Measurements from ENCODE around the gene HYDIN. TPM values are rescaled to one million over a fixed set of nuclear protein-coding genes. Genes with fewer than 3 reads are reported as not detected.

HYDIN gene
- not detected for total RNA-seq

DNA sequence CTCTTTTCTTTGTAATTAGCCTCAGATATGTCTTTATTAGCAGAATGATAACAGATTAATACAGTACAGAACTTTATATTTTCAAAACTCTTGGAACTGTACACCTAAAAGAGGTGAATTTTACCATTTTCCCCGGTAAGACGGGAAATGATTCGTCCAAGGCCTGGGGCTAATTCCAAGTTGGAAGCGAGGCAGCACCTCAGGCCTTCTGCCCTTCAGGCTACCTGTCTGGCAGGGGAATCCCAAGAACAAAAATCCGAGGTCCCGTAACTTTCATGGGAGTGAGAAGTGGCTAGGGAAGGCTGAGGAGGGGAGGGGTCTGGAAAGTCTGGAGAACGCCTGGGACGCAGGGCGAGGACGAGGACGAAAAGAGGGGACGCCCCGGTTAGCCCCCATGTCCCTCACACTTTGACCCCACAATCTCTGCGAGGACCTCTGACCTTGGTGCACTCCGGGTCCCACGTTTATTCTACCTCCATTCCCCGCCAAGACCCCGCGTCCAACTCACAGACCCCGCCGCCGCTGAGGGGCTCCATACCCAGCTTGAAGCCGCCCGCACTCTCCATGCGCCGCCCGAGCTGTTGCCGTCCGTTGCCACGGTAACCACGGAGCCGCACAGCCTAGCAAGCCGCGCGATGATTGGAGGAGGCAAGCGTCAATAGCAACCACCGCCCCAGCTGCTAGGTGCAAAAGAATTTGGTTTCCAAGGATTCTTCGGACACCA, at the start of gene HYDIN:
HYDIN (minus strand) TSS at position 601 of the 724 bp plus-strand sequence. CDS start 43,827 bp downstream, outside the sequence.
- DNase-seq: no peak
- Mint-ChIP-seq H3K27me3 (peaks cover 10% of the 10 kb centered on the region), H3K9me3 (peaks cover 16% of the 10 kb centered on the region), H3K27ac (no peak within 1 kb of the TSS), H3K4me3 (no peak within 1 kb of the TSS), H3K36me3 (ENCODE audit: low read depth) (no peaks in the 10 kb centered on the region), H3K4me1 (no peaks in the 10 kb centered on the region)
- ChIA-PET CTCF (no interaction called here), POLR2A (no interaction called here)

DNA sequence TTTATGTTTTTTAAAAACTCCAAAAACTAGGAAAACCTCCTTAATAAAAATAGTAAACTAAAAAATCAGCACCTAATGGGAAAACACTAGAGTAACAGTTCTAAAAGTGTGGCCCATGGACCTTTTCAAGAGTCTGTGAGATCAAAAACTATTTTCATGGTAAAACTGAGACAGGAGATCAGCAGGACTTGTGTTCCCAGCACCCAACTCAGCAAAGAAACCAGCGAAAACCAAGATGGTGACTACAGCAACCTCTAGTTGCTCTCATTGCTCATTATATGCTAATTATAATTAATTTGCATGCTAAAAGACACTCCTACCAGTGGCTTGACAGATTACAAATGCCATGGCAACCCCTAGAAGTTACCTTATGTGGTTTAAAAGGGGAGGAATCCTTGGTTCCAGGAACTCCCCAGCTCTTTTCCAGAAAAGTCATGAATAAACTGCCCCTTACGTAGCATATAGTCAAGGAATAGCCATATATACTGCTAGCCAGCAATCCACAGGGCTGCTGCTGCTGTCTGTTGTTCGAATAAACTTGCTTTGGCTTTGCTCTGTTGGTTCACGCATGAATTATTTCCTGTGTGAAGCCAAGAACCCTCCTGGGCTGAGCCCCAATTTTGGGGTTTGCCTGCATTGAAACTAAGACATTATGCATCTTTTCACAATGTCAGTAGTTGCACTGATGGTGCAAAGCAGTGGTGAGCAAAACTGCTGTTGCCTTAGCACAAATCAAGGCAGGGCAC, 46.2 kb upstream of the HYDIN start:
- H3K27ac Mint-ChIP-seq: no peak overlapping the region
- no peaks in the 10 kb centered on the region for H3K36me3 Mint-ChIP-seq (ENCODE audit: low read depth)
- DNase-seq: no peak
- CTCF ChIA-PET: interaction anchor here (0.9 kb wide), 1 partner anchor 35 kb away, joined by 3 read pairs; no protein-coding TSS in a partner anchor
- no peaks in the 10 kb centered on the region for H3K4me1 Mint-ChIP-seq
- no peaks in the 10 kb centered on the region for H3K27me3 Mint-ChIP-seq
- peaks cover 10% of the 10 kb centered on the region for H3K9me3 Mint-ChIP-seq
- H3K4me3 Mint-ChIP-seq: no peak overlapping the region
- POLR2A ChIA-PET: no interaction called here

DNA sequence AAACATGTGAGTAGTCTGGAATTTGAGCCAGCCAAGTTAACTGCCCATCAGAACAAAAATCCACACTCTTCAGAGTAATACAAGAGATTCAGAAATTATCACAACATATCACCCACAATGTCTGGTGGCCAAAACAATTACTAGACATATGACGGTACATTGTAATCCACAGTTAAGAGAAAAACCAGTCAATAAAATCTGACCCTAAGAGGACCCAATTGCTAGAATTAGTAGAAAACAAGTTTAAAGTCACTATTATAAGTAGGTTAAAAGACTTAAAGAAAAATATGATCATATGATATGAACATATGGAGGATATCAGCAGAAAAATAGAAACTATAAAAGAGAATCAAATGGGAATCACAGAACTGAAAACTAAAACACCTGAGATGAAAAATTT, 42.9 kb upstream of the HYDIN start:
- Mint-ChIP-seq H3K27me3 (peaks cover 15% of the 10 kb centered on the region), H3K9me3 (peaks cover 10% of the 10 kb centered on the region), H3K36me3 (ENCODE audit: low read depth) (no peaks in the 10 kb centered on the region), H3K4me1 (no peaks in the 10 kb centered on the region), H3K4me3 (no peak overlapping the region), H3K27ac (no peak overlapping the region)
- ChIA-PET POLR2A (no interaction called here), CTCF (no interaction called here)
- DNase-seq: no peak

DNA sequence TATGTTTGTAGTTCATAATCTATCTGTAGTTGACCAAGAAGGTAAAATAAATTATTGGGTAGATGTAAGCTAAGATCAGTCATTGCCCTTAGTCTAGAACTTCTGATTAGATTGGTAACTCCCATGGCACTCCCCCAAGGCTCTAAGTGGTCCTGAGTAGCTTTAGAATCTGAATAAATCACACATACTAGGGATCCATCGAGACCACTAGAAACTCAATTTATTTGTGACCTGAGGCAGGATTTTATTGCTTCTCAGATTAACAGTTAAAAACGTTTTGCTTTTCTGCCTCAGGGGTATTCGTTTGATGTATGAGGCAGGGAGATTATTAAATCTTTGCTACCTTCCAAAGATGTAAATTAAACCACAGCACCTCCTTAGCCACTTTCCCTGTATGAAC, 33.8 kb upstream of the HYDIN start:
- H3K27ac Mint-ChIP-seq: no peak overlapping the region
- H3K36me3 Mint-ChIP-seq (ENCODE audit: low read depth): no peaks in the 10 kb centered on the region
- DNase-seq: no peak
- no peaks in the 10 kb centered on the region for H3K4me1 Mint-ChIP-seq
- H3K9me3 Mint-ChIP-seq: no peaks in the 10 kb centered on the region
- CTCF ChIA-PET: no interaction called here
- H3K4me3 Mint-ChIP-seq: no peak overlapping the region
- H3K27me3 Mint-ChIP-seq: peaks cover 15% of the 10 kb centered on the region
- POLR2A ChIA-PET: no interaction called here

DNA sequence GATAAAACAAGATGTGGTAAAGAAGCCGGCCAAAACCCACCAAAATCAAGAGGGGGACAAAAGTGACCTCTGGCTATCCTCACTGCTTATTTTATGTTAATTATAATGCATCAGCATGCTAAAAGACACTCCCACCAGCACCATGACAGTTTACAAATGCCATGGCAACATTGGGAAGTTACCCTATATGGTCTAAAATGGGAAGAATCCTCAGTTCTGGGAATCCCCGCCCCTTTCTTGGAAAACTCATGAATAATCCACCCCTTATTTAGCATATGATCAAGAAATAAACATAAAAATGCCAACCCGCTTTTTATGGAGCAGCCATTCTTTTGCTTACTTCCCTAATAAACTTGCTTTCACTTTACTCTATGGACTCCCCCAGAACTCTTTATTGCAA, 33.1 kb upstream of the HYDIN start:
- no peaks in the 10 kb centered on the region for H3K4me1 Mint-ChIP-seq
- H3K27me3 Mint-ChIP-seq: peaks cover 16% of the 10 kb centered on the region
- no peak overlapping the region for H3K4me3 Mint-ChIP-seq
- H3K27ac Mint-ChIP-seq: no peak overlapping the region
- DNase-seq: no peak
- ChIA-PET CTCF (no interaction called here), POLR2A (no interaction called here)
- H3K9me3 Mint-ChIP-seq: no peaks in the 10 kb centered on the region
- H3K36me3 Mint-ChIP-seq (ENCODE audit: low read depth): no peaks in the 10 kb centered on the region

DNA sequence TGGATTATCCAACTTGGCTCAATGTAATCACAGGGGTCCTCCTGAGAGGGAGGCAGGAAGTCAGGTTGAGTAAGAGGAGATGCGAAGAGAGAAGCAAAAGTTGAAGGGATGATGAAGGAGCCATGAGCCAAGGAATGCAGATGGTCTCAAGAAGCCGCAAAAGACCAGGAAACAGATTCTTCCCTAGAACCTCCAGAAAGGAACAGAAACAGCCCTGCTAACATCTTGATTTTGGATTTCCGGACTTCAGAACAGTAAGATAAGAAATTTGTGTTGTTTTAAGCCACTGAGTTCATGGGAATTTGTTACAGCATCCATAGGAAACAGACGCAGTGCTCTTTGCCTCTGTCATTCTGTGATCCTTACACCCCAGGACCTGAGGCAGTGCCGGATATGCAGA, 31.9 kb upstream of the HYDIN start:
- Mint-ChIP-seq H3K9me3 (no peaks in the 10 kb centered on the region), H3K27ac (no peak overlapping the region)
- CTCF ChIA-PET: no interaction called here

DNA sequence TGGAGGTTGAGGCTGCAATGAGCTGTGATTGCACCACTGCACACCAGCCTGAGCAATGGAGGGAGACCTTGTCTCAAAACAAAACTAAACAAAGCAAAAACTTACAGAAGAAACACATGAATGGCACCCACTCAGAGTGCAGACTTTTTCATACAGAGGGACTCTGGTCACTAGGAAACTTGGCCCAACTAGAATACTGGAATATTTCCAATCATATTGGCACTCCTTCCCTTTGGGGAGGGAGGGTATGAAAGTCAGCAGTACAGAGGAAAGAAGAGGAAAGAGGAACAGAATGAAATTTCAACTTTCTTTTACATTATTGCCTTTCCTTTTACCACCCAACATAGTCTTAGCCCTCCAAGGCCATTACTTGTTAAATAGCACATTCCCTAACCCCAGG, 30.5 kb upstream of the HYDIN start:
- ChIA-PET POLR2A (no interaction called here), CTCF (no interaction called here)
- no peaks in the 10 kb centered on the region for H3K9me3 Mint-ChIP-seq
- no peak for DNase-seq
- H3K27ac Mint-ChIP-seq: no peak overlapping the region
- H3K4me3 Mint-ChIP-seq: no peak overlapping the region
- H3K36me3 Mint-ChIP-seq (ENCODE audit: low read depth): no peaks in the 10 kb centered on the region
- H3K27me3 Mint-ChIP-seq: peaks cover 27% of the 10 kb centered on the region
- H3K4me1 Mint-ChIP-seq: no peaks in the 10 kb centered on the region

More for the DNA sequence above, 31.9 kb upstream of the HYDIN start:
- Mint-ChIP-seq H3K4me3 (no peak overlapping the region), H3K36me3 (ENCODE audit: low read depth) (no peaks in the 10 kb centered on the region), H3K27me3 (peaks cover 18% of the 10 kb centered on the region), H3K4me1 (no peaks in the 10 kb centered on the region)
- no peak for DNase-seq
- POLR2A ChIA-PET: no interaction called here

DNA sequence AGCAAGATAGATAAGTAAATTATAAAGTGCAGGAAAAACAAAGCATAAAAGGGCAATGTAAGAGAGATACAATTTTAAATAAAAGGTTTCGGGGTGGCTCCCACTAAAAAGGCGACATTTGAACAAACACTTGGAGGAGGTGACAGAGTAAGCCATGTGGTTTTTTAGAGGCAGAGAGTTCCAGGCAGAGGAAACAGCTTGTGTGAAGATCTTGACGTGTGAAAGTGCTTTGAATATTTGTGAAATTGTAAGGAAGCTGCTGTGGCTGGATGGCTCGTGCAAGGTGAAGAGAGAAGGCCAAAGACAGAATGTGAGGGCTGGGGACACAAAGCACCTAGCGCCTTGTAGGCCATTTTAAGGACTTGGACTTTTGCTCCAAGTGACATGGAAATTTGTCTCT, 28.6 kb upstream of the HYDIN start:
- no peak overlapping the region for H3K4me3 Mint-ChIP-seq
- no peaks in the 10 kb centered on the region for H3K36me3 Mint-ChIP-seq (ENCODE audit: low read depth)
- no peaks in the 10 kb centered on the region for H3K9me3 Mint-ChIP-seq
- CTCF ChIA-PET: no interaction called here
- H3K4me1 Mint-ChIP-seq: no peaks in the 10 kb centered on the region
- H3K27ac Mint-ChIP-seq: no peak overlapping the region
- peaks cover 27% of the 10 kb centered on the region for H3K27me3 Mint-ChIP-seq
- DNase-seq: no peak
- POLR2A ChIA-PET: no interaction called here

DNA sequence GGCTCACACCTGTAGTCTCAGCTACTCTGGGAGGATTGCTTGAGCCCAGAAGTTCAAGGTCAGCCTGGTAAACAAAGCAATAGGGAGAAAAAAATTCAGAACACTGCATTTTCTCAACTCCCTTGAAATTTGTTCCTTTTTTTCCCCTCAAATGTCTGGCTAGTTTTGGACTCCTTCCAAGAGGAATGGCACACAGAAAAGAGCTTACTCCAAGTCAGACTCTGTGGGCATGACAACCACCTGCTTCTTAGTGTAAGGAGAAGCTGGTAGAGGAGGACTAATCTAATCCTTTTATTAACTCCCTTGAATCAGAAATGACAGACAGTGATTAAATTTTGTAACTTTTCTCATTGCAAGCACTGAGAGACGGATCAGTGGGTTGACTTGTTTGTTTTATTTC, 27.9 kb upstream of the HYDIN start:
- H3K27me3 Mint-ChIP-seq: peaks cover 27% of the 10 kb centered on the region
- H3K9me3 Mint-ChIP-seq: no peaks in the 10 kb centered on the region
- H3K36me3 Mint-ChIP-seq (ENCODE audit: low read depth): no peaks in the 10 kb centered on the region
- ChIA-PET CTCF (no interaction called here), POLR2A (no interaction called here)
- H3K4me1 Mint-ChIP-seq: no peaks in the 10 kb centered on the region
- DNase-seq: no peak
- no peak overlapping the region for H3K4me3 Mint-ChIP-seq
- no peak overlapping the region for H3K27ac Mint-ChIP-seq

DNA sequence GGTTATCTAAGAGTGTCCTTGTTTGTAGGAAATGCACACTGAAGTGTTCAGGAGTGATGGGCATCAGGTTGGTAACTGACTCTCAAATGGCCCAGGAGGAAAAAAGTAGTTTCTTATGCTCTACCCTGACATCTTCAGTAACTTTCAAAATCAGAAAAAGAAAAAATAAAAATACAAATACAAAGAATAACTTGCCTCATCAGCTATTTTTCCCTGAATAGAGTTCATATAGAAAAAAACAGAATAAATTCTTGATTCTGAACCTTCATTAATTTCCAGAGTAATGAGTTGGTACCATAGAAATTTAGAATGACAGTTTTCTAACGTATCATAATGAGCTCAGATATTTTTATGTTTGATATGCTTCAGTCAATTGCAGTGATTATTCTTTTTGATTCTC, 27.2 kb upstream of the HYDIN start:
- H3K4me3 Mint-ChIP-seq: no peak overlapping the region
- no peak for DNase-seq
- no peaks in the 10 kb centered on the region for H3K9me3 Mint-ChIP-seq
- ChIA-PET POLR2A (no interaction called here), CTCF (no interaction called here)
- peaks cover 27% of the 10 kb centered on the region for H3K27me3 Mint-ChIP-seq
- no peak overlapping the region for H3K27ac Mint-ChIP-seq
- no peaks in the 10 kb centered on the region for H3K4me1 Mint-ChIP-seq
- H3K36me3 Mint-ChIP-seq (ENCODE audit: low read depth): no peaks in the 10 kb centered on the region

DNA sequence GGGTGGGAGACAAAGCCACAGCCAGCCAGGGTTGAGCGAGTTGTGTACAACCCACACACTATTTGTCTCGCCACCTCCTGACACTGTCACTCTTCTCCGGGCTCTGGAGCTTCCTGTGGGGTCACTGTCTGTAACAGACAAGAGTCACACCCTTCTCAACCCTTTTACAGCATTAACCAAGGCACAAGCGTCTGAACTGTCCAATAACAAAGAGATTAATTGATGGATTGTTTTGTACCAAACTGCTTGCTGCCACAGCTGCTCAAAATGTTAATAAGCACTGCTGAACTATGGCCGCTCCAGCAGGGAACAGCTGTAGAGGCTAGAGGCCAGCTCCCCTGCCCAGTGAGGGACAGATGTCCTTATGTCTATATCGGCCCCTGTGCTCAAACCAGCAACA, 25.2 kb upstream of the HYDIN start:
- Mint-ChIP-seq H3K36me3 (ENCODE audit: low read depth) (no peaks in the 10 kb centered on the region), H3K27ac (no peak overlapping the region), H3K9me3 (no peaks in the 10 kb centered on the region), H3K4me3 (no peak overlapping the region), H3K27me3 (peaks cover 26% of the 10 kb centered on the region), H3K4me1 (no peaks in the 10 kb centered on the region)
- POLR2A ChIA-PET: no interaction called here
- CTCF ChIA-PET: no interaction called here
- no peak for DNase-seq

DNA sequence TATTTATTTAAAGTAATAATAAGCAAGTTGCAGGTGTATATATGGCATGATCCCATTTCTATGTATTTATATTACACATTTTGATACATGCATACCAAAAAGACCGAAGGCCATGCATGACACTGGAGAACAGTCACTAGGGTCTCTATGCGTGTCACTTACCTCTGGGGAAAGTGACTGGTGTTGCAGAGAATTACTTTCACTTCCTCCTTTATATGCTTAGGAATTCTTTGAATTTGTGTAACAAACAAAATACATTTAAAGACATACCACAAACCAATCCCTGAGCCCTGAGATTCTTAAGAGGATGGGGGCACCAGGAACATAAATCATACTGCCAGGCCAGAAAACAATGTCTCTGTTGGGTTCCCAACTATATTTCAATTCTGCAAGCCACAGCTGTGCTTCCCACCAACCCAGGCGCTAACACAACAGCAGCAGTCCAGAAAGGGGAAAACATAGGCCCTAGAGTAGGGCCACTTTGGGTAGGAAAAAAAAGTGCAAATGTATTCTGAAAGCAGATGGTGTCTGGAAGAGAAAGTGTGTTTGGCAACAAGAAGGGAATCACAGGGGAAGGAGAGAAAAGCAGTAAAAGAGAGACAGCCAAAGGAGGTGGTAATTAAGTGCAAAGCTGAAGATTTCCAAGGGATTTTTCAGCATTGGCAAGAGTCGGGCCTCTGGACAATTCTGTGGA, 24.5 kb upstream of the HYDIN start:
- peaks cover 22% of the 10 kb centered on the region for H3K27me3 Mint-ChIP-seq
- CTCF ChIA-PET: no interaction called here
- H3K4me3 Mint-ChIP-seq: no peak overlapping the region
- DNase-seq: no peak
- no peak overlapping the region for H3K27ac Mint-ChIP-seq
- no peaks in the 10 kb centered on the region for H3K9me3 Mint-ChIP-seq
- H3K4me1 Mint-ChIP-seq: no peaks in the 10 kb centered on the region
- H3K36me3 Mint-ChIP-seq (ENCODE audit: low read depth): no peaks in the 10 kb centered on the region
- POLR2A ChIA-PET: no interaction called here

DNA sequence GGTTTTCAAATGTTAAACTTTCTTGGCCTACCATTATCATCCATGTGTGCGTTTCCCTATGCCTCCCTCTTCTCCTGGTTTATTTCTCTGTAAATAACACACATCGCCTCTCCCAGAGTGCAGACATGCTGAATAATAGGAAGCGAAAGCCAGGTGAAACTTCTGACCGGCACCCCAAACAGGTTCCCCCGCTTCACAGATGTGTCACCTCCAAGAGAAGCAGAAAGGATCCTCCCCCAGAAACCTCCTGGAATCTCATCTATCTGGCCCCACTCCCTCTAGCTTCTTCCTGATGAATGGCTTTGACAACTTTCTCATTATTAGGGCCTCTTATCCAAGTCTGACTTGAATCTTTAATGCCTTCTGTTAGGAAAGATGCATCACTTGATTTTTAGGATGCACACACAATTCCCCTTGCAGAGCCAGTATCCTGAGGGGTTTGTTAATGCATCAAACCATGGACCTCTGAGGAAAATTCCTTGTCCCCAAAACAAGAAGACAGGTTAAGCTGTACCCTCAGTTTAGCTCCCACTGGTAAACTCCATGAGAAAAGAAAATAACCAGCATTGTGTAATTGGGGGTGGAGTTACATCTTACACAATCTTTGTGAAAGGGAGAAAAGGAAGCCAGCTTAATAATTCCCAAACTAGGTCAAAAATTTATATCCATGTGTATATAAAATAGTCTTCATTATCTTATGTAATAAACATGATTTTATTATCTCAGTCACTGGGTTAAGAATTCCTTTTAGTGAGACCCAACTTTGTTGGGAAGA, 20.1 kb upstream of the HYDIN start:
- H3K27ac Mint-ChIP-seq: no peak overlapping the region
- no peak overlapping the region for H3K4me3 Mint-ChIP-seq
- DNase-seq: no peak
- ChIA-PET POLR2A (no interaction called here), CTCF (no interaction called here)
- no peaks in the 10 kb centered on the region for H3K9me3 Mint-ChIP-seq
- no peaks in the 10 kb centered on the region for H3K36me3 Mint-ChIP-seq (ENCODE audit: low read depth)
- H3K27me3 Mint-ChIP-seq: no peaks in the 10 kb centered on the region
- no peaks in the 10 kb centered on the region for H3K4me1 Mint-ChIP-seq

All from activated CD4-positive, alpha-beta memory T cell treated with anti-CD3 and anti-CD28 coated beads, Interleukin-2, amount 10 ng/mL, durations not matched to agents 7 days and 5 days (primary cell).